IMR-90 (cell line): ENCODE results near the gene DCUN1D2. TPM values are rescaled to one million over a fixed set of nuclear protein-coding genes. Genes with fewer than 3 reads are reported as not detected.

ENCODE experiments used
- ATAC-seq: fragments of 200-7000 bp; cut with Tn5 transposase; 2 replicates; pipeline ENCODE4 v1.9.1; 2020; ENCODE audit warnings: low read depth, mild to moderate bottlenecking, moderate library complexity
- BruUV-seq: library from RNA; stranded (reverse); fragments of 400-500 nt; replicated peaks from 2 replicates; lab custom pipeline; 2021; lab: Mats Ljungman, UMichigan
- CTCF ChIA-PET: fragments of 300-600 bp; formaldehyde crosslinking; extraction: SDS; loops from one replicate; lab custom pipeline; 2021; ENCODE audit warnings: antibody characterized with exemption; lab: Yijun Ruan, JAX
- POLR2A ChIA-PET: fragments of 300-600 bp; sonication (Branson Sonifier 250); formaldehyde crosslinking; loops from one replicate; lab custom pipeline; 2022; ENCODE audit warnings: antibody characterized with exemption; ENCODE audit not compliant: unreplicated experiment; lab: Charles Lee
- DNase-seq: peaks from one replicate; pipeline ENCODE4 v3.0.0; 2013
- H2AFZ ChIP-seq: replicated peaks from 2 replicates; pipeline ENCODE3; 2013; ENCODE audit warnings: low read length, mild to moderate bottlenecking; ENCODE audit not compliant: poor library complexity
- H2AK5ac ChIP-seq: 2 replicates; pipeline ENCODE4 v1.6.1; 2013; ENCODE audit warnings: low read depth, low read length, inconsistent platforms
- H2AK9ac ChIP-seq: replicated peaks from 2 replicates; pipeline ENCODE3; 2013; ENCODE audit warnings: mild to moderate bottlenecking, low read depth, low read length, moderate library complexity; ENCODE audit not compliant: poor library complexity
- H2BK120ac ChIP-seq: 2 replicates; pipeline ENCODE4 v1.6.1; 2013; ENCODE audit warnings: low read depth, low read length, inconsistent platforms
- H2BK15ac ChIP-seq: 3 replicates; pipeline ENCODE4 v1.6.1; 2013; ENCODE audit warnings: low read depth, low read length, inconsistent platforms
- H2BK20ac ChIP-seq: 2 replicates; pipeline ENCODE4 v1.6.1; 2013; ENCODE audit warnings: low read depth, mild to moderate bottlenecking, inconsistent platforms, low read length, moderate library complexity
- H2BK5ac ChIP-seq: 2 replicates; pipeline ENCODE4 v1.6.1; 2013; ENCODE audit warnings: mild to moderate bottlenecking, low read depth, low read length, inconsistent platforms; ENCODE audit not compliant: poor library complexity, severe bottlenecking
- H3K14ac ChIP-seq: replicated peaks from 2 replicates; pipeline ENCODE4 v1.6.1; 2013; ENCODE audit warnings: low read depth, low read length, inconsistent platforms
- H3K18ac ChIP-seq: 2 replicates; pipeline ENCODE4 v1.6.1; 2013; ENCODE audit warnings: low read depth, low read length, control low read depth
- H3K23ac ChIP-seq: 2 replicates; pipeline ENCODE4 v1.6.1; 2013; ENCODE audit warnings: low read depth, low read length, inconsistent platforms
- H3K27ac ChIP-seq: 2 replicates; pipeline ENCODE4 v1.5.1; 2013; ENCODE audit warnings: mild to moderate bottlenecking, control low read depth, low read length; ENCODE audit not compliant: insufficient read depth
- H3K27me3 ChIP-seq: 2 replicates; pipeline ENCODE4 v1.6.1; 2013; ENCODE audit warnings: low read length; ENCODE audit not compliant: control insufficient read depth, insufficient read depth
- H3K36me3 ChIP-seq: 2 replicates; pipeline ENCODE4 v1.6.1; 2013; ENCODE audit warnings: low read length, mixed read lengths; ENCODE audit not compliant: control insufficient read depth, insufficient read depth
- H3K4ac ChIP-seq: 2 replicates; pipeline ENCODE4 v1.6.1; 2013; ENCODE audit warnings: low read depth, low read length, inconsistent platforms
- H3K4me1 ChIP-seq: 2 replicates; pipeline ENCODE4 v1.6.1; 2013; ENCODE audit warnings: low read length, mixed read lengths; ENCODE audit not compliant: control insufficient read depth, insufficient read depth
- H3K4me2 ChIP-seq: 2 replicates; pipeline ENCODE4 v1.6.1; 2013; ENCODE audit warnings: low read depth, mild to moderate bottlenecking, control low read depth, low read length, moderate library complexity
- H3K4me3 ChIP-seq: 2 replicates; pipeline ENCODE4 v1.5.1; 2013; ENCODE audit warnings: low read depth, mild to moderate bottlenecking, control low read depth, low read length, moderate library complexity; ENCODE audit not compliant: insufficient read depth
- H3K56ac ChIP-seq: 2 replicates; pipeline ENCODE4 v1.6.1; 2013; ENCODE audit warnings: low read length, inconsistent platforms; ENCODE audit not compliant: insufficient read depth; ENCODE audit errors: extremely low read depth
- H3K79me1 ChIP-seq, 2 experiments: 2 replicates each; pipeline ENCODE4 v1.6.1; 2013; ENCODE audit warnings: low read length in 2 of 2, inconsistent platforms in 1 of 2, low read depth in 1 of 2
- H3K9ac ChIP-seq: 2 replicates; pipeline ENCODE4 v1.6.1; 2013; ENCODE audit warnings: low read depth, low read length, control low read depth
- H3K9me1 ChIP-seq: 2 replicates; pipeline ENCODE4 v1.6.1; 2013; ENCODE audit warnings: low read length, inconsistent platforms; ENCODE audit not compliant: insufficient read depth
- H3K9me3 ChIP-seq: 2 replicates; pipeline ENCODE4 v1.6.1; 2013; ENCODE audit warnings: low read length; ENCODE audit not compliant: control insufficient read depth, insufficient read depth
- H4K20me1 ChIP-seq: 2 replicates; pipeline ENCODE4 v1.6.1; 2013; ENCODE audit warnings: low read length, inconsistent platforms; ENCODE audit not compliant: insufficient read depth
- H4K5ac ChIP-seq: 2 replicates; pipeline ENCODE4 v1.6.1; 2013; ENCODE audit warnings: mild to moderate bottlenecking, low read depth, low read length, control low read depth
- H4K8ac ChIP-seq, 2 experiments: 2 replicates each; pipeline ENCODE4 v1.6.1; 2013; ENCODE audit warnings: low read depth in 2 of 2, low read length in 2 of 2, control low read depth in 1 of 2, inconsistent platforms in 1 of 2
- H4K91ac ChIP-seq: 2 replicates; pipeline ENCODE4 v1.6.1; 2013; ENCODE audit warnings: low read depth, low read length, inconsistent platforms; ENCODE audit not compliant: insufficient read depth
- RCOR1 ChIP-seq: IDR thresholded peaks from 2 replicates; pipeline ENCODE4 v1.6.1; 2012; ENCODE audit warnings: mild to moderate bottlenecking, low read length, improper control_type of control experiment; ENCODE audit not compliant: insufficient replicate concordance
- WGBS, 2 experiments: methylation state at CpG; one replicate each; pipeline versions ENCODE4 v1.1.5 to v1.1.7; 2013; ENCODE audit warnings: missing lambda C conversion rate in 2 of 2; ENCODE audit not compliant: insufficient read length in 1 of 2; ENCODE audit errors: extremely low coverage in 2 of 2; 5-methylcytosine and 5-hydroxymethylcytosine counted together
- dilution Hi-C: fragments of 300-500 bp; cut with HindIII; formaldehyde crosslinking; loops from one replicate; pipeline ENCODE4 v1.14.3; 2018; ENCODE audit warnings: low sequenced_read_pairs; ENCODE audit not compliant: unreplicated experiment
- in situ Hi-C: fragments of 300-500 bp; cut with MboI; formaldehyde crosslinking; loops from 3 replicates; pipeline ENCODE4 v1.14.3; 2019; ENCODE audit warnings: low sequenced_read_pairs, inconsistent platforms, mixed read lengths
- intact Hi-C: fragments of 100-400 bp; cut with micrococcal nuclease; formaldehyde crosslinking; loops from 2 replicates; pipeline ENCODE4 v1.10.0; 2022
- polyA plus RNA-seq, 3 experiments: library from polyadenylated mRNA; depleted of rRNA; stranded (reverse); fragments of >200 nt; gene quantifications; 2 replicates each; pipeline ENCODE4 v1.2.3, GENCODE V29; 2012; ENCODE audit warnings: low replicate concordance in 1 of 3
- total RNA-seq: library from RNA; depleted of rRNA; stranded (reverse); fragments of >200 nt; gene quantifications from 2 replicates; pipeline ENCODE4 v1.2.3, GENCODE V29; 2012

Gene DCUN1D2
- total and polyA plus RNA-seq, 2 of the 4 experiments (the other 2 are of a cell fraction): 8.1 to 11.5 TPM

DNA sequence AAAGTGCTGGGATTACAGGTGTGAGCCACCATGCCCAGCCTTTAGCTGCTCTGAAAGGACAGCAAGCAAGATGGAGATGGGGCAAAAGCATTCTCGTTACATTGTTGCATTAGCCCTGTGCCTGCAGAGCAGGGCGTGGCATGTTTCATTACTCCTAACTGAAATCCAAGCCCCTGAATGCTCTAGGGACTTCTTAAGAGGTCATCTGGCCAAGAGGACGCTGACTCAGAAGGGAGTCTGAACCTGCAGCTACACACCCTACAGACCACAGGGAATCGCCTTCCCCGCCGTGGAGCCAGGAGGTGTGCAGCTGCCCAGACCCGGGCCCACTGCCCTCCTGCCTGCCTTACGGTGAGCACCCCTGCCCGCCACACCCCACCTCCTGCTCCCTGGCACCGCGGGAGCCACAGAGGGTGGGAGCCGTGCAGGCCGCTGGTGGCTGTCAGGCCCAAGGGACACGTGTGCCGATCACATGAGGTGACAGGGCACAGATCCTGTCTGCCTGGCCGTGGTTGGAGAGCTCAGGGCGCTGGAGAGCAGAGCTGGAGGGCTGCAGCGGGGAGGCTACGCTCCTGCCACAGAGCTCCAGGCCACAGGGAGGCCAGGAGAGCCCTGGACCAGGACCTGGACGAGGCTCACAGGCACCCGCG lies 64.4 kb downstream of the DCUN1D2 start:
- DNase-seq: no peak
- Histone ChIP-seq H4K5ac (no peak overlapping the region), H3K9ac (no peak overlapping the region), H3K27ac (no peak overlapping the region), H3K36me3 (no peaks in the 10 kb centered on the region), H2AFZ (no peak overlapping the region), H3K9me1 (no peaks in the 10 kb centered on the region), H3K4ac (no peak overlapping the region), H3K14ac (no peak overlapping the region), H2AK9ac (no peak overlapping the region), H4K8ac (no peak overlapping the region), H3K56ac (no peak overlapping the region), H4K91ac (no peak overlapping the region), H3K18ac (no peak overlapping the region), H3K4me2 (no peak overlapping the region), H4K20me1 (no peaks in the 10 kb centered on the region), H2BK120ac (no peak overlapping the region), H3K4me3 (no peak overlapping the region), H3K27me3 (no peaks in the 10 kb centered on the region), H3K79me1 (no peaks in the 10 kb centered on the region), H2AK5ac (peak overlapping the region; percentile 73; the same call in 1 of the 2 replicates), H3K4me1 (peaks cover 10% of the 10 kb centered on the region; the same call in 1 of the 2 replicates), H2BK15ac (no peak overlapping the region), H2BK5ac (no peak overlapping the region), H3K9me3 (no peaks in the 10 kb centered on the region), H3K23ac (no peak overlapping the region), H2BK20ac (no peak overlapping the region)
- in situ Hi-C loops (no loop called here), dilution Hi-C loops (no loop called here), intact Hi-C loops (no loop called here)
- BruUV-seq: no TSS peak
- ChIA-PET POLR2A (no interaction called here), CTCF (interaction anchor here (0.7 kb wide), 1 partner anchor 68 kb away, joined by 3 read pairs; no protein-coding TSS in a partner anchor)
- ATAC-seq: no peak
- TF ChIP-seq RCOR1: no peak
- 91% methylated on average over 14 of the region's 22 CpGs; no CpG with 5 or more reads in 1 of the 2 experiments for WGBS, 2 experiments
